Loucy (cell line): ENCODE measurements around the gene IGFBP1.
"Not testable (repeated sequence)": the region's sequence is repeated elsewhere in the genome, so short reads cannot be mapped to it uniquely, and the experiment has no call there.

Experiments
- CTCF ChIP-seq: fragments of 200-600 bp; sonication (generic); conservative IDR thresholded peaks from 2 replicates; pipeline ENCODE4 v1.5.1; 2014; ENCODE audit warnings: mild to moderate bottlenecking, antibody characterized with exemption, low read length
- EZH2phosphoT487 ChIP-seq: fragments of 200-600 bp; IDR thresholded peaks from 2 replicates; pipeline ENCODE4 v1.6.1; 2018; ENCODE audit warnings: antibody characterized with exemption, mild to moderate bottlenecking, moderate library complexity, borderline replicate concordance

GRCh38 chr7:45855680-45856079, 32.6 kb upstream of the IGFBP1 start:
- not testable (repeated sequence) for TF ChIP-seq EZH2phosphoT487, CTCF
